Activated B cell treated with CpG ODN at 0.5 μM for 24 hours (primary cell): ENCODE measurements around the gene POLN. TPM values are rescaled to one million over a fixed set of nuclear protein-coding genes. Genes with fewer than 3 reads are reported as not detected.

Experiments used
- ATAC-seq: fragments of 200-7000 bp; cut with Tn5 transposase; one replicate; pipeline ENCODE4 v1.10.0; 2021; ENCODE audit warnings: low read depth, mild to moderate bottlenecking, moderate library complexity
- CTCF ChIA-PET: fragments of 350-600 bp; sonication (Branson Sonifier 250); formaldehyde crosslinking; loops from one replicate; lab custom pipeline; 2021; ENCODE audit warnings: antibody characterized with exemption; lab: Charles Lee
- POLR2A ChIA-PET: fragments of 350-600 bp; sonication (Branson Sonifier 250); formaldehyde crosslinking; loops from one replicate; lab custom pipeline; 2021; ENCODE audit warnings: antibody characterized with exemption; lab: Charles Lee
- DNase-seq: peaks from one replicate; pipeline ENCODE4 v3.0.0; 2022
- H3K27ac Mint-ChIP-seq: one replicate; pipeline ENCODE4 v1.8.0; 2020; ENCODE audit warnings: mixed read lengths
- H3K27me3 Mint-ChIP-seq: one replicate; pipeline ENCODE4 v1.8.0; 2021; ENCODE audit warnings: mixed read lengths
- H3K36me3 Mint-ChIP-seq: one replicate; pipeline ENCODE4 v1.8.0; 2021; ENCODE audit warnings: low read depth, mixed read lengths
- H3K4me1 Mint-ChIP-seq: one replicate; pipeline ENCODE4 v1.8.0; 2021; ENCODE audit warnings: mixed read lengths
- H3K4me3 Mint-ChIP-seq: one replicate; pipeline ENCODE4 v1.8.0; 2020; ENCODE audit warnings: mild to moderate bottlenecking, mixed read lengths
- H3K9me3 Mint-ChIP-seq: one replicate; pipeline ENCODE4 v1.8.0; 2020; ENCODE audit warnings: mixed read lengths
- CTCF ChIP-seq: fragments of 200-600 bp; IDR thresholded peaks from one replicate; pipeline ENCODE4 v1.8.0; 2022; ENCODE audit warnings: antibody characterized with exemption, mild to moderate bottlenecking
- intact Hi-C: fragments of 100-400 bp; cut with micrococcal nuclease; formaldehyde crosslinking; loops from one replicate; pipeline ENCODE4 v1.15.1; 2024
- total RNA-seq: library from RNA; stranded (reverse); gene quantifications from 2 replicates; pipeline ENCODE4 v1.2.3, GENCODE V29; 2022

POLN gene
- total RNA-seq, 1 donor from 2014 or later = 1.4 TPM

- no peak for TF ChIP-seq CTCF
- CTCF ChIA-PET = no interaction called here
- Mint-ChIP-seq H3K4me1 (no peaks in the 10 kb centered on the region), H3K27me3 (no peaks in the 10 kb centered on the region), H3K9me3 (no peaks in the 10 kb centered on the region), H3K36me3 (no peaks in the 10 kb centered on the region), H3K4me3 (no peak overlapping the region), H3K27ac (no peak overlapping the region)
- intact Hi-C loops = no loop called here
- DNase-seq (no peak), ATAC-seq (no peak)
- POLR2A ChIA-PET = no interaction called here
Observed at GRCh38 chr4:2072971-2073807, 168.7 kb downstream of the POLN start.

GRCh38 chr4:2071912-2072867 is 169.7 kb downstream of the POLN start:
- no peak overlapping the region for H3K27ac Mint-ChIP-seq
- H3K4me3 Mint-ChIP-seq = no peak overlapping the region
- H3K9me3 Mint-ChIP-seq = no peaks in the 10 kb centered on the region
- ATAC-seq (no peak), DNase-seq (no peak)
- H3K4me1 Mint-ChIP-seq = no peaks in the 10 kb centered on the region
- H3K27me3 Mint-ChIP-seq = no peaks in the 10 kb centered on the region
- no peak for TF ChIP-seq CTCF
- ChIA-PET POLR2A (no interaction called here), CTCF (no interaction called here)
- no peaks in the 10 kb centered on the region for H3K36me3 Mint-ChIP-seq
- intact Hi-C loops = no loop called here

- no peaks in the 10 kb centered on the region for H3K4me1 Mint-ChIP-seq
- DNase-seq (no peak), ATAC-seq (no peak)
- no peaks in the 10 kb centered on the region for H3K9me3 Mint-ChIP-seq
- H3K27ac Mint-ChIP-seq = no peak overlapping the region
- no peak for TF ChIP-seq CTCF
- ChIA-PET CTCF (no interaction called here), POLR2A (no interaction called here)
- H3K27me3 Mint-ChIP-seq = no peaks in the 10 kb centered on the region
- H3K36me3 Mint-ChIP-seq = no peaks in the 10 kb centered on the region
- H3K4me3 Mint-ChIP-seq = no peak overlapping the region
- intact Hi-C loops = no loop called here
Observed at GRCh38 chr4:2071252-2071911, 170.5 kb downstream of the POLN start.

DNA sequence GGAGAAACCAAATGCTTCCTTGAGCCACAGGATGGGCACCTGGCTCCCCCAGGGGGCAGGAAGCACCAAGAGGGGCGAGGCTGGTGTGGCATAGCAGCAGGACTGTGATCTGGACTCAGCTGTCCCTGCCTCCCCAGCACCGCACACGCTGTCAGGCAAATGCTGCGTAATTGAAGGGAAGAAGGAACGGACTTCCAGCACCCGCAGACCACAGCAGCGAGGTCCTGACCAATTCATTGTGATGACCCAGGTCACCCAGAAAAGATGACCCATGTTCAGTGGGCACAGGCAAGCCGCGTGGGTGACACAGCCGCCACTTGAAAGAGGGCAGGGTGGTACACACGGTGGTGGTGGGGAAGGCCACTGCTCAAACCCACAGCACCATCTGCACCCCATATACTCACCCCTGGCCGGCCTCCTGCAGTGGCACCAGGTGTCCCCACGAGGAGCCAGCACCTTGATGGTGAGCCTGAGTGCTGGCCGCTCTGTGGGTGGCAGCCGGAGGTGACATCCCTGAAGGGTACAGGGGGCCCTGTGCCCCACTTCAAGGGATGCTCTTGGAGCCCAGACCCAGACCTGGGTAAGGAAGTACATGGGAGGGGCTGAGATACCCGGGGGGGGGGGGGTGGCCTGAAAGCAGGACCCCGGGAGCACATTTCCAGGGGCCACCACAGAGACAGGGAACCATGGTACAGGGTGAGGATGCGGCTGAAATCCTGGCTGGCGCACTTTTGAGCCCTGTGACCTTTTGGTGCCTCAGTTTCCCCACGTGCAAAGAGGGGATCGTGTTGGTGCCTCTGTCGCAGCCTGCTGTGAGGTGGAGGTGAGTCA is 171.3 kb downstream of the POLN start:
- Mint-ChIP-seq H3K27me3 (no peaks in the 10 kb centered on the region), H3K4me3 (no peak overlapping the region), H3K27ac (no peak overlapping the region), H3K9me3 (no peaks in the 10 kb centered on the region), H3K36me3 (no peaks in the 10 kb centered on the region), H3K4me1 (no peaks in the 10 kb centered on the region)
- POLR2A ChIA-PET = no interaction called here
- no peak for DNase-seq
- no peak for TF ChIP-seq CTCF
- no peak for ATAC-seq
- intact Hi-C loops = no loop called here
- CTCF ChIA-PET = no interaction called here
